ENCODE results near the gene CERCAM. TPM values are rescaled to one million over a fixed set of nuclear protein-coding genes. Genes with fewer than 3 reads are reported as not detected.

Gene CERCAM
- total and polyA plus RNA-seq, 2 of the 13 experiments (the other 11 are each of a cell fraction or from before 2014, with no cell fraction given) = 9.0 to 17.1 TPM

DNA sequence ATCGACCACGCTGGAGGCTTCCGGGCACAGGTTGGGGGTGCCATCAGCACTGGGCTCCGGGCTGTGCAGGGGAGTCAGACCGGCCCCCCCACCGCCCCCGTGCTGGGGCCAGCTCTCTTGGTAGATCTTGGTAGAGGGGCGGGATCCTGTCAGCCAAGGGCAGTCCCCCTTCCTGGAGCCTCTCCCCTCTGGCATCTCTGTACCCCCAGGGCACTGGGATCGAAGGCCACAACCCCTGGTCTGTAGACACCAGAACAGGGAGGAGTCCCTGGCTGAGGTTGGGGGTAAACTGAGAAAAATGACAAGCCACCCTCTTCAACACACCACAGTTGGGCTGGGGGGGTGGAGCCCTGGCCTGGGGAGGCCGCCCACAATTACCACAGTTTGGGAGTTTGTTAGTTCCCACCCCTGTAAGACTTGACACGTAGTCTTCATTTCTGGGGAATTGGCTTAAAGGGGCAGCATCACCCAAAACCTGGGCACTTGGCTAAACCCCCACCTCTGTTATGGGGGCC, 882 bp downstream of the CERCAM start:
- ATAC-seq (no peak), FAIRE-seq (no peak), DNase-seq (ENCODE audit: low spot score) (no peak)
- 33% methylated on average over 2 of the region's 11 CpGs for WGBS (ENCODE audit: low lambda C conversion rate)
- H3K27ac ChIP-seq (ENCODE audit: extremely low read length, insufficient read depth, low read length) = no peak overlapping the region
- H3K27me3 ChIP-seq (ENCODE audit: control insufficient read depth in 1 of 2, insufficient read depth in 2 of 2, low read length in 2 of 2) = peaks cover 4 to 6% of the 10 kb centered on the region in 2 experiments; a peak in 3 of 5 replicates
- H3K4me2 ChIP-seq (ENCODE audit: low read depth, low read length) = peak overlapping the region; percentile 84
- H3K79me2 ChIP-seq (ENCODE audit: insufficient read depth, low read length) = no peaks in the 10 kb centered on the region
- H3K9ac ChIP-seq (ENCODE audit: insufficient read depth, low read depth, low read length) = peak overlapping the region; percentile 60
- H3K36me3 ChIP-seq (replicated peaks in 1 of 2; ENCODE audit: control insufficient read depth in 1 of 2, insufficient read depth in 2 of 2, low read length in 2 of 2) = no peaks in the 10 kb centered on the region
- H4K20me1 ChIP-seq (ENCODE audit: insufficient read depth, low read length) = no peaks in the 10 kb centered on the region
- ChIA-PET CTCF (ENCODE audit: low intra/inter-chr PET ratio, low total read pairs) (no interaction called here), POLR2A (interaction anchor here (0.7 to 2.5 kb wide), 5 partner anchors 11 to 146 kb away, joined by 3 to 19 read pairs (median 4); partner anchors contain the start of genes GOLGA2, SWI5 and URM1)
- BruUV-seq (replicated peaks) = no TSS peak
- intact Hi-C loops (cut with micrococcal nuclease; ENCODE audit: unreplicated experiment) (loop anchor here (2.0 kb wide), 2 partner anchors 17 to 59 kb away; no protein-coding TSS in a partner anchor), in situ Hi-C loops (cut with HindIII; ENCODE audit: extremely low pct_ligation_motif_present, low pct_unique_long_range_greater_than_20kb) (no loop called here)
- peaks cover 22% of the 10 kb centered on the region for H3K4me1 ChIP-seq (ENCODE audit: insufficient read depth, low read length)
- peak overlapping the region; percentile 85 to 92 (median 91) for H3K4me3 ChIP-seq (replicated peaks in 1 of 3; ENCODE audit: insufficient read depth in 1 of 3, low read depth in 2 of 3, low read length in 3 of 3)
- H2AFZ ChIP-seq (ENCODE audit: low read length) = no peak overlapping the region
- H3K9me3 ChIP-seq (ENCODE audit: low read length) = no peaks in the 10 kb centered on the region
- TF ChIP-seq, protein P1, sequence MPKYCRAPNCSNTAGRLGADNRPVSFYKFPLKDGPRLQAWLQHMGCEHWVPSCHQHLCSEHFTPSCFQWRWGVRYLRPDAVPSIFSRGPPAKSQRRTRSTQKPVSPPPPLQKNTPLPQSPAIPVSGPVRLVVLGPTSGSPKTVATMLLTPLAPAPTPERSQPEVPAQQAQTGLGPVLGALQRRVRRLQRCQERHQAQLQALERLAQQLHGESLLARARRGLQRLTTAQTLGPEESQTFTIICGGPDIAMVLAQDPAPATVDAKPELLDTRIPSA (CRISPR knock-in tag; IDR thresholded peaks at IDR 0.05; ENCODE audit: borderline replicate concordance) = no peak
- TF ChIP-seq, protein P2, sequence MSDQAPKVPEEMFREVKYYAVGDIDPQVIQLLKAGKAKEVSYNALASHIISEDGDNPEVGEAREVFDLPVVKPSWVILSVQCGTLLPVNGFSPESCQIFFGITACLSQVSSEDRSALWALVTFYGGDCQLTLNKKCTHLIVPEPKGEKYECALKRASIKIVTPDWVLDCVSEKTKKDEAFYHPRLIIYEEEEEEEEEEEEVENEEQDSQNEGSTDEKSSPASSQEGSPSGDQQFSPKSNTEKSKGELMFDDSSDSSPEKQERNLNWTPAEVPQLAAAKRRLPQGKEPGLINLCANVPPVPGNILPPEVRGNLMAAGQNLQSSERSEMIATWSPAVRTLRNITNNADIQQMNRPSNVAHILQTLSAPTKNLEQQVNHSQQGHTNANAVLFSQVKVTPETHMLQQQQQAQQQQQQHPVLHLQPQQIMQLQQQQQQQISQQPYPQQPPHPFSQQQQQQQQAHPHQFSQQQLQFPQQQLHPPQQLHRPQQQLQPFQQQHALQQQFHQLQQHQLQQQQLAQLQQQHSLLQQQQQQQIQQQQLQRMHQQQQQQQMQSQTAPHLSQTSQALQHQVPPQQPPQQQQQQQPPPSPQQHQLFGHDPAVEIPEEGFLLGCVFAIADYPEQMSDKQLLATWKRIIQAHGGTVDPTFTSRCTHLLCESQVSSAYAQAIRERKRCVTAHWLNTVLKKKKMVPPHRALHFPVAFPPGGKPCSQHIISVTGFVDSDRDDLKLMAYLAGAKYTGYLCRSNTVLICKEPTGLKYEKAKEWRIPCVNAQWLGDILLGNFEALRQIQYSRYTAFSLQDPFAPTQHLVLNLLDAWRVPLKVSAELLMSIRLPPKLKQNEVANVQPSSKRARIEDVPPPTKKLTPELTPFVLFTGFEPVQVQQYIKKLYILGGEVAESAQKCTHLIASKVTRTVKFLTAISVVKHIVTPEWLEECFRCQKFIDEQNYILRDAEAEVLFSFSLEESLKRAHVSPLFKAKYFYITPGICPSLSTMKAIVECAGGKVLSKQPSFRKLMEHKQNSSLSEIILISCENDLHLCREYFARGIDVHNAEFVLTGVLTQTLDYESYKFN (CRISPR knock-in tag; conservative IDR thresholded peaks at IDR 0.05) = 0 out of 2 replicates have a peak, but pooled peaks have one; percentile 1
- TF ChIP-seq, protein P3, sequence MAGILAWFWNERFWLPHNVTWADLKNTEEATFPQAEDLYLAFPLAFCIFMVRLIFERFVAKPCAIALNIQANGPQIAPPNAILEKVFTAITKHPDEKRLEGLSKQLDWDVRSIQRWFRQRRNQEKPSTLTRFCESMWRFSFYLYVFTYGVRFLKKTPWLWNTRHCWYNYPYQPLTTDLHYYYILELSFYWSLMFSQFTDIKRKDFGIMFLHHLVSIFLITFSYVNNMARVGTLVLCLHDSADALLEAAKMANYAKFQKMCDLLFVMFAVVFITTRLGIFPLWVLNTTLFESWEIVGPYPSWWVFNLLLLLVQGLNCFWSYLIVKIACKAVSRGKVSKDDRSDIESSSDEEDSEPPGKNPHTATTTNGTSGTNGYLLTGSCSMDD (CRISPR knock-in tag; IDR thresholded peaks at IDR 0.05) = no peak
- TF ChIP-seq CCDC6 (CRISPR knock-in tag; IDR thresholded peaks at IDR 0.05) (no peak), AHR (CRISPR knock-in tag; IDR thresholded peaks at IDR 0.05) (0 out of 2 replicates have a peak, but pooled peaks have one; percentile 14), MEIS1 (CRISPR knock-in tag; IDR thresholded peaks at IDR 0.05; ENCODE audit: borderline replicate concordance) (0 out of 2 replicates have a peak, but pooled peaks have one; percentile 37), ZNF317 (CRISPR knock-in tag; IDR thresholded peaks at IDR 0.05) (peak; percentile 41; the same call in 1 of the 2 replicates)
- TF ChIP-seq, protein P4, sequence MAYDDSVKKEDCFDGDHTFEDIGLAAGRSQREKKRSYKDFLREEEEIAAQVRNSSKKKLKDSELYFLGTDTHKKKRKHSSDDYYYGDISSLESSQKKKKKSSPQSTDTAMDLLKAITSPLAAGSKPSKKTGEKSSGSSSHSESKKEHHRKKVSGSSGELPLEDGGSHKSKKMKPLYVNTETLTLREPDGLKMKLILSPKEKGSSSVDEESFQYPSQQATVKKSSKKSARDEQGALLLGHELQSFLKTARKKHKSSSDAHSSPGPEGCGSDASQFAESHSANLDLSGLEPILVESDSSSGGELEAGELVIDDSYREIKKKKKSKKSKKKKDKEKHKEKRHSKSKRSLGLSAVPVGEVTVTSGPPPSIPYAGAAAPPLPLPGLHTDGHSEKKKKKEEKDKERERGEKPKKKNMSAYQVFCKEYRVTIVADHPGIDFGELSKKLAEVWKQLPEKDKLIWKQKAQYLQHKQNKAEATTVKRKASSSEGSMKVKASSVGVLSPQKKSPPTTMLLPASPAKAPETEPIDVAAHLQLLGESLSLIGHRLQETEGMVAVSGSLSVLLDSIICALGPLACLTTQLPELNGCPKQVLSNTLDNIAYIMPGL (CRISPR knock-in tag; IDR thresholded peaks at IDR 0.05; ENCODE audit: borderline replicate concordance in 1 of 2, low read depth in 1 of 2) = 0 out of 4 replicates have a peak, but pooled peaks have one; percentile 12 to 14
- TF ChIP-seq, protein P5, sequence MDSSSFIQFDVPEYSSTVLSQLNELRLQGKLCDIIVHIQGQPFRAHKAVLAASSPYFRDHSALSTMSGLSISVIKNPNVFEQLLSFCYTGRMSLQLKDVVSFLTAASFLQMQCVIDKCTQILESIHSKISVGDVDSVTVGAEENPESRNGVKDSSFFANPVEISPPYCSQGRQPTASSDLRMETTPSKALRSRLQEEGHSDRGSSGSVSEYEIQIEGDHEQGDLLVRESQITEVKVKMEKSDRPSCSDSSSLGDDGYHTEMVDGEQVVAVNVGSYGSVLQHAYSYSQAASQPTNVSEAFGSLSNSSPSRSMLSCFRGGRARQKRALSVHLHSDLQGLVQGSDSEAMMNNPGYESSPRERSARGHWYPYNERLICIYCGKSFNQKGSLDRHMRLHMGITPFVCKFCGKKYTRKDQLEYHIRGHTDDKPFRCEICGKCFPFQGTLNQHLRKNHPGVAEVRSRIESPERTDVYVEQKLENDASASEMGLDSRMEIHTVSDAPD (CRISPR knock-in tag; IDR thresholded peaks at IDR 0.05) = no peak
- TF ChIP-seq, protein P6, sequence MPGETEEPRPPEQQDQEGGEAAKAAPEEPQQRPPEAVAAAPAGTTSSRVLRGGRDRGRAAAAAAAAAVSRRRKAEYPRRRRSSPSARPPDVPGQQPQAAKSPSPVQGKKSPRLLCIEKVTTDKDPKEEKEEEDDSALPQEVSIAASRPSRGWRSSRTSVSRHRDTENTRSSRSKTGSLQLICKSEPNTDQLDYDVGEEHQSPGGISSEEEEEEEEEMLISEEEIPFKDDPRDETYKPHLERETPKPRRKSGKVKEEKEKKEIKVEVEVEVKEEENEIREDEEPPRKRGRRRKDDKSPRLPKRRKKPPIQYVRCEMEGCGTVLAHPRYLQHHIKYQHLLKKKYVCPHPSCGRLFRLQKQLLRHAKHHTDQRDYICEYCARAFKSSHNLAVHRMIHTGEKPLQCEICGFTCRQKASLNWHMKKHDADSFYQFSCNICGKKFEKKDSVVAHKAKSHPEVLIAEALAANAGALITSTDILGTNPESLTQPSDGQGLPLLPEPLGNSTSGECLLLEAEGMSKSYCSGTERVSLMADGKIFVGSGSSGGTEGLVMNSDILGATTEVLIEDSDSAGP (CRISPR knock-in tag; IDR thresholded peaks at IDR 0.05; ENCODE audit: borderline replicate concordance) = 0 out of 2 replicates have a peak, but pooled peaks have one; percentile 23

Data from HepG2 (cell line).